ENCODE measurements around the gene ADCY10.
"Not testable (repeated sequence)": the region's sequence is repeated elsewhere in the genome, so short reads cannot be mapped to it uniquely, and the experiment has no call there.

ADCY10 gene

DNA sequence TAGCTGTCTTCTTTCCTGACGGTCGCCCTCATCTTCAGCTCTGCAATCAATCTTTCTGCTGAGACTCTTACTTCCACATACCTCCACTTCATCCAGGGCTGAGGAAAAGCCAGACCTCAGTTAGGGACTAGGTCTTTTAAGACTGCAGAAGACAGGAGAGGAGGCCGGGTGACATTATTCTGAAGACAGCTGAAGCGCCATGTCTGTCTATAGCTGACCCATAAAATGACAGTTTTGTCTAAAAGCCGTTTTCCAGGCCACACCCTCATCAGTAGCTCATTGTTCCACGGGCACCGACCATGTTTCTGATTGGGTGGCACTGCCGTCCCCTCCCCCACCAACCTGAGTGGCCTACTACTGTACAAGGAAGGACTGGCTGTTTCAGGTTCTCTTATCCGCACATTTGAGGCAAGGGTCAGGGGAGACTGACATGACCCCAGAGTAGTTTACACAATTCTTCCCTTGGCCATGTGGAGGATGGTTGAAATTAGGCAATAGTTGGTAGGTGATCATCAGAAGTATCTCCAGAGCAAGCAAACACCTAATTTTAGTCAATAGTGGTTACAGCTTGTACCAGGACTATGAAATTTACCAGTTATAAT, at the start of gene ADCY10:
TSS of gene ADCY10 (minus strand) at position 240 of the 602 bp plus-strand sequence. CDS start 8,994 bp downstream, outside the sequence.
- no peak for DNase-seq

DNA sequence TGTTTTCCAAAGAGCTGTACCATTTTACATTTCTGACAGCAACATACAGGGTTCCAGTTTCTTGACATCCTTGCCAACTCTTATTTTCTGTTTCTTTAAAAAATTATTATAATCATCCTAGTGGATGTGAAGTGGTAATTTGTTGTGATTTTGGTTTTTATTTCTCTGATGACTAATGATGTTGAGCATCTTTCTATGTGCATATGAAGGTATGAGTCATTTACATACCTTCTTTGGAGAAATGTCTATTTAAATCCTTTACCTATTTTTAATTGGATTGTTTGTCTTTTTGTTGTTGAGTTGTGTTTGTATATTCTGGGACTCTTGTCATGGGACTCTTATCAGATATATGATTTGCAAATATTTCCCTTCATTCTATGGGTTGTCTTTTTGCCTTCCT, 43.8 kb upstream of the ADCY10 start:
- DNase-seq: no peak

- DNase-seq: no peak
Measured at GRCh38 chr1:167955915-167956314, 42.0 kb upstream of the ADCY10 start.

DNA sequence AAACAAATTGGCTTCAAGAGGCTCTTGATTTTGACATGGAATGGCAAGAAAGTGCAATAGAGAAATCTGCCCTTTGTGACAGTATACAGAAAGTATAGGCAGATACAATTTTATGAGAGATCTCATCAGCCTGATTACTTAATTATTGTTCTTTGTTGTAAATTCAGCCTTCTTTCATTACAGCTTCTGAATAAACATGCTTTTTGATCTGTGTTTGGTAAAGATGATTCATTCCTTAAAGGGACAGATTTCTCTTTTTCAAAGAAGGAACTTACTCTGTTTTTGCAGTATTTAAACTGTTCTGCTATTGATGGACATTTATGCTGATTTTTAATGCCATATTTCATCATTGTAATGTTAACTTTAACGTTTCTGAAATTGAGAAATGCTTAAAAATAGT, 36.6 kb upstream of the ADCY10 start:
- DNase-seq: no peak

DNA sequence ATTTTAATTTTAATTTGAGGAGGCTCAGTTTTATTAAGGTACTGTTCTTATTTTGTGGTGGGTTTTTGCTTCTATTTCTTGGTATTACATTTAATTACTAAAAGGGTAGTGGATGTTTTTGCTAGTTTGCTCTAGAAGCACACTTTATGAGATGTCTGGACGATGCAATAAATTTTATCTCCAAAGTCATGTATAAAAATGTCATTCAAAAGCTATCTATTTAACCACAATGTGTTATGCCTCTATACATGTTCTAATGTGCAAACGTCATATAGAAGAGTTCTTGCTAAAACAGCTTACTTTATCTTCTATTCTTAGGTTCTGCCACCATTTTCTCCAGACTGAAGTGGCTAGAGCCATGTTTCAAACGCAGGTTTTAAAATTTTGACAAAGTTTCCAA, 35.9 kb upstream of the ADCY10 start:
- no peak for DNase-seq

GRCh38 chr1:167947733-167948132, 33.8 kb upstream of the ADCY10 start:
- no peak for DNase-seq

DNA sequence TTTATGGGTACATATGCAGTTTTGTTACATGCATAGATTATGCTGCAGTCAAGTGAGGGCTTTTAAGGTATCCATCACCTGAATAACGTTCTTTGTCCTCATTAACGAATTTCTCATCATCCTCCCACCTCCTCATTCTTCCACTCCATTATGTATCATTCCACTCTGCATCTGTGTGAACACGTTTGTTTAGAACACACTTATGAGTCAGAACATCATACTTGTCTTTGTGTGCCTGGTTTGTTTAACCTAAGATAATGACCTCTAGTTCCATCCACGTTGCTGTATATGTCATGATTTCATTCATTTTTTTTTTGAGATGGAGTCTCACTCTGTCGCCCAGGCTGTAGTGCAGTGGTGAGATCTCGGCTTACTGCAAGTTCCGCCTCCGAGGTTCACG, 29.6 kb upstream of the ADCY10 start:
- DNase-seq: no peak

GRCh38 chr1:167940264-167940663, 26.3 kb upstream of the ADCY10 start:
- no peak for DNase-seq

GRCh38 chr1:167938080-167938636, 24.2 kb upstream of the ADCY10 start:
- no peak for DNase-seq

DNA sequence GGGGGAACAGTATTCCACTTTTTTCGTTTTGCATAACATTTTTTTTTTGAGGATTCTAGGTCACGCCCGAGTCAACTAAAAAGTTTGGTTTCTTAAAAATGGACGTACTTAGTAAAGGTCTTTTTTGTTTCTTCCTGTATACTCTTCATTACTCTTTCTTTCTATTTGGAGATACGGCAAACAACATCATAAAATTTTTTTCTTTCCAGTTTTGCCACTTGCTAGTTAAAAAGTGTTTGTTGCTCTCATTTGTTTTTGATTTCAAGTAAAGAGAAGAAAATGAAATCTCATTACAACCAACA, 23.7 kb upstream of the ADCY10 start:
- no peak for DNase-seq

DNA sequence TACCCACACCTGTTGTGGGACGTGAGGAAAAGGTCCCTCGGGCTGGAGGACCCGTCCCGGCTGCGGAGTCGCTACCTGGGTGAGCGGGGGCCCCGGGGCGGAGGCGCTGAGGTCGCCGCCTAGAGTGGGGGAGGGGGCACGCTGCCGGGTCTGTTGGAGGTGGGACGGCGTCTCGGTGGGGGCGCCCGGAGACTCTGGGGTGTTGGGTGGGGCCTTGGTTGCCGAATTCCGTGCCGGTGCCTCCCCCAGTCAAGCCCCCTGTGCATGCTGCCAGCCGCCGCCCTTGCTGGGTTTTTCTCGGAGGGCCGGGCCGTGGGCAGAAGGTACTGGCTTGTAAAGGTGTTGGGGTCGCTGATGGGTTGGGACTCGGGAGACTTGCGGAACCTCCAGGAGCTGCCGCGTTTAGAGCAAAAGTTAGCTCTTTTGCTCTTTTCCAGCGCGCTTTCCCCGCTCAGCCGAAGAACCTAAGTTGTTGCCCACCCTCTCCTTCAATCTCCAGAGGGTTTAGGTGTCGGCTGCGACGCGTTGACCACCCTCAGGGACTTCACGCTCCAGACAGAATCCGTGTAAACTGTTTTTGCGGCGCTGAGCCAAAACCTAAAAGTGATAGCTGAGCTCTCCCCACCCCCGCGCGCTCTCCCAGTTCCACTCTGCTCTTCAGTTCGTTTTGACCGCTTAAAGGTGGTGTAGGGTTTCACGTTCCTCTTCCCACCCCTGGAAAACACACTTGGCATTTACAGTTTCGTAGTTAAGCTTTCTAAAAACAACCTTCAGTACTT, 23.2 kb upstream of the ADCY10 start, which contains the start of gene MPC2:
TSS of gene MPC2 (minus strand) at position 143 of the 779 bp plus-strand sequence. CDS start 1,231 bp downstream, outside the sequence.
- DNase-seq: peak; percentile 66

- DNase-seq: peak; percentile 98
Measured at GRCh38 chr1:167936068-167936929, 22.4 kb upstream of the ADCY10 start, which contains the start of gene DCAF6. Gene DCAF6 (plus strand): TSS chr1:167936683. CDS start chr1:167936912, 229 bp downstream.

DNA sequence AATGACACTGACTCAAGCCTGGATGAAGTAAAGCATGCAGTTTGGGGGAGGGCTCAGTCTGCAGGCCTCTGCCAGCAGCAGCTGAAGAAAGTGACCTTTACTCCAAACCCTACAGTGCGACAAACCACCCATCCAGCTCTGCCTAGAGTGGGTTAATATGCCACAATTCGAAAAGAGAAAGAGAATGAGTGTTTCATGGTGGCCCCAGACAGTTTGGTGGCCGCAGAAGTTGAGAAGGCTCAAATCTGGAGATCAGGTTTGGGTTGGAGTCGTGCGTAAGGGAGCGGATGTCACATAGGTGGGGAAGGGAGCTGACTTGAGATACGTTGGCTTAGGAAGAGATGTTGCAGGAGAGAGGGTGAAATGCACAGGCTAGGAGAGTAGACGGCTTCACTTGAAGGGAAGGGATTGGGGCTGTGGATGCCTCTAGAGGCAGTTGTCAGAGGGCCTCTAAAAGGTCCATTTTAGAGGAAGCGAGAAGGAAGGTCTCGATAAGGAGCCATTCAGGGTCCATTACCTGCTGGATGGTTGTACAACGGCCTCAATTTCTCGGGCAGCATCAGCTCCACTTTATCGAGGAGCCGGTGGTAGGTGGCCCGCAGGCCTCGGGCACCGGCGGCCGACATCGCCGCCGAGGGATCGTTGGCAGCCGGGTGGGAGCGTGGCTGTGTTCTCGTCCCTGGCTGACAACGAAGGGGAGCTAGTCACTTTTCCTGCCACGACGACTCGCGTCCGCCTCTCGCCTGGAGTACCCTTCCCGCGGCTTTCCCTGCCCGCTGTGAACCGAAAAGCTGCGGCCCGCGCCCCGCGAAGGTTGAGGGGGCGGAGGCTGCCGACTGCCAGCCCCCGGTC, 21.5 kb upstream of the ADCY10 start:
- peak; percentile 45 for DNase-seq

GRCh38 chr1:167934426-167935215, 20.7 kb upstream of the ADCY10 start:
- DNase-seq: no peak

GRCh38 chr1:167933788-167934187, 19.9 kb upstream of the ADCY10 start:
- DNase-seq: no peak

GRCh38 chr1:167929725-167930124, 15.8 kb upstream of the ADCY10 start:
- DNase-seq: no peak

GRCh38 chr1:167928919-167929318, 15.0 kb upstream of the ADCY10 start:
- DNase-seq: not testable (repeated sequence)

- DNase-seq: no peak
Measured at GRCh38 chr1:167928457-167928852, 14.5 kb upstream of the ADCY10 start.

GRCh38 chr1:167927046-167927754, 13.3 kb upstream of the ADCY10 start:
- DNase-seq: no peak

DNA sequence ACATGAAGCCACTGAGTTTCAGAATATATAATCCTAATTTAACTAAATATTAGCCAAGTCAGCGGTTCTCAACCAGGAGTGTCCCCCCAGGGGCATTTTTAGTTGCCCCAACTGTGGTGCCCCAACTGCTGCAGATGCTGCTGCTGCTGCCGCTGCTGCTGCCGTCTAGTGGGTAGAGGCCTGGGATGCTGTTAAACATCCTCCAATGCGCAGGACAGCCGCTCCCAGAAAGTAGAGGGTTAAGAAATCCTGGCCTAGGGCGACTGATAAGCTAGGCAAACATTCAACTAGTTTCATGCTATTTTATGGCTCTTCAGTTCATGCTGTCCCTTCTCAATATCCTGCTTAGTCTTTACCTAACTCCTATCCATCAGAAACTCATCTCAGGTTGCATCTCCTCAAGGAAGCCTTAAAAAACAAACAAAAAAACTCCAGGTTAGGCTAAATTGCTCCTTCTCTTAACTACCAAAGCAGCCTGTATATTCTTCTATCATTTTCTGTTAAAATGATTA, 12.6 kb upstream of the ADCY10 start:
- no peak for DNase-seq
